Hematopoietic multipotent progenitor cell treated with erythropoietin and hydrocortisone succinate and interleukin-3 and kit ligand, for 4 days (in vitro differentiated cells): ENCODE measurements around the gene SNCAIP.
"Not testable (repeated sequence)": the region's sequence is repeated elsewhere in the genome, so short reads cannot be mapped to it uniquely, and the experiment has no call there.

Experiments
- DNase-seq: peaks from one replicate; pipeline ENCODE4 v3.0.0-alpha.2; 2015

The SNCAIP gene

GRCh38 chr5:122471031-122471751 lies 159.2 kb downstream of the SNCAIP start:
- DNase-seq = no peak

- no peak for DNase-seq
Measured at GRCh38 chr5:122471752-122472061, 159.7 kb downstream of the SNCAIP start.

- no peak for DNase-seq
Measured at GRCh38 chr5:122473138-122473843, 161.3 kb downstream of the SNCAIP start.

- DNase-seq = no peak
Measured at GRCh38 chr5:122473941-122474340, 161.9 kb downstream of the SNCAIP start.

- DNase-seq = no peak
Measured at GRCh38 chr5:122478741-122479442, 166.9 kb downstream of the SNCAIP start.

GRCh38 chr5:122480146-122480545 lies 168.1 kb downstream of the SNCAIP start:
- DNase-seq = no peak

GRCh38 chr5:122484103-122484502 lies 172.1 kb downstream of the SNCAIP start:
- DNase-seq = no peak

- DNase-seq = no peak
Measured at GRCh38 chr5:122485226-122485625, 173.2 kb downstream of the SNCAIP start.

GRCh38 chr5:122486616-122487015 lies 174.6 kb downstream of the SNCAIP start:
- DNase-seq = not testable (repeated sequence)

- DNase-seq = no peak
Measured at GRCh38 chr5:122490718-122491117, 178.7 kb downstream of the SNCAIP start.

- peak; percentile 25 for DNase-seq
Measured at GRCh38 chr5:122492675-122493074, 180.6 kb downstream of the SNCAIP start.

GRCh38 chr5:122493091-122494021 lies 181.3 kb downstream of the SNCAIP start:
- no peak for DNase-seq

GRCh38 chr5:122494109-122494508 lies 182.1 kb downstream of the SNCAIP start:
- DNase-seq = no peak

GRCh38 chr5:122498163-122498562 lies 186.1 kb downstream of the SNCAIP start:
- DNase-seq = no peak

- no peak for DNase-seq
Measured at GRCh38 chr5:122499585-122499984, 187.5 kb downstream of the SNCAIP start.

GRCh38 chr5:122500245-122501088 lies 188.4 kb downstream of the SNCAIP start:
- DNase-seq = peak; percentile 73

GRCh38 chr5:122501089-122501435 lies 189.0 kb downstream of the SNCAIP start:
- DNase-seq = no peak

- DNase-seq = no peak
Measured at GRCh38 chr5:122507045-122507444, 195.0 kb downstream of the SNCAIP start.

GRCh38 chr5:122507581-122507980 lies 195.5 kb downstream of the SNCAIP start:
- DNase-seq = no peak

GRCh38 chr5:122508623-122509022 lies 196.6 kb downstream of the SNCAIP start:
- DNase-seq = no peak
